Measurements from ENCODE around the gene NT5DC2.

The NT5DC2 gene

GRCh38 chr3:52490035-52490938 is 43.4 kb downstream of the NT5DC2 start:
- no peaks in the 10 kb centered on the region for H3K27me3 ChIP-seq (ENCODE audit: control insufficient read depth, low read length)
- no peaks in the 10 kb centered on the region for H3K9me3 ChIP-seq (ENCODE audit: control insufficient read depth, insufficient read depth, low read length)
- peaks cover 60% of the 10 kb centered on the region for H3K36me3 ChIP-seq (ENCODE audit: control insufficient read depth, low read length)
- no peaks in the 10 kb centered on the region for H3K4me1 ChIP-seq (ENCODE audit: control insufficient read depth, low read length)
- no peak overlapping the region for H3K4me2 ChIP-seq (ENCODE audit: low read length)
- H3K9me2 ChIP-seq (replicated peaks; ENCODE audit: control insufficient read depth, low read length) = no peaks in the 10 kb centered on the region
- H4K20me1 ChIP-seq (ENCODE audit: control insufficient read depth, insufficient read depth, low read depth, low read length) = no peaks in the 10 kb centered on the region
- TF ChIP-seq EZH2phosphoT487 (IDR thresholded peaks at IDR 0.05; ENCODE audit: borderline replicate concordance, low read length) (no peak), CTCF (IDR thresholded peaks at IDR 0.05; ENCODE audit: low read depth, low read length, poor library complexity, severe bottlenecking) (no peak)
- H3K4me3 ChIP-seq (ENCODE audit: low read length) = no peak overlapping the region
- H3K27ac ChIP-seq (ENCODE audit: low read depth, low read length) = no peak overlapping the region
- no peaks in the 10 kb centered on the region for H3F3A ChIP-seq (ENCODE audit: control insufficient read depth, insufficient read depth)
- H3K79me2 ChIP-seq (ENCODE audit: control insufficient read depth, low read length) = no peaks in the 10 kb centered on the region

- no peaks in the 10 kb centered on the region for H3F3A ChIP-seq (ENCODE audit: control insufficient read depth, insufficient read depth)
- peaks cover 64% of the 10 kb centered on the region for H3K36me3 ChIP-seq (ENCODE audit: control insufficient read depth, low read length)
- H3K27me3 ChIP-seq (ENCODE audit: control insufficient read depth, low read length) = no peaks in the 10 kb centered on the region
- H3K79me2 ChIP-seq (ENCODE audit: control insufficient read depth, low read length) = no peaks in the 10 kb centered on the region
- H3K4me1 ChIP-seq (ENCODE audit: control insufficient read depth, low read length) = no peaks in the 10 kb centered on the region
- H3K9me3 ChIP-seq (ENCODE audit: control insufficient read depth, insufficient read depth, low read length) = no peaks in the 10 kb centered on the region
- no peak overlapping the region for H3K4me3 ChIP-seq (ENCODE audit: low read length)
- TF ChIP-seq EZH2phosphoT487 (IDR thresholded peaks at IDR 0.05; ENCODE audit: borderline replicate concordance, low read length) (no peak), CTCF (IDR thresholded peaks at IDR 0.05; ENCODE audit: low read depth, low read length, poor library complexity, severe bottlenecking) (no peak)
- no peaks in the 10 kb centered on the region for H4K20me1 ChIP-seq (ENCODE audit: control insufficient read depth, insufficient read depth, low read depth, low read length)
- H3K4me2 ChIP-seq (ENCODE audit: low read length) = no peak overlapping the region
- no peak overlapping the region for H3K27ac ChIP-seq (ENCODE audit: low read depth, low read length)
- no peaks in the 10 kb centered on the region for H3K9me2 ChIP-seq (replicated peaks; ENCODE audit: control insufficient read depth, low read length)
Observed at GRCh38 chr3:52489453-52489852, 44.2 kb downstream of the NT5DC2 start.

GRCh38 chr3:52488746-52489145 is 44.9 kb downstream of the NT5DC2 start:
- no peak overlapping the region for H3K4me2 ChIP-seq (ENCODE audit: low read length)
- no peaks in the 10 kb centered on the region for H3F3A ChIP-seq (ENCODE audit: control insufficient read depth, insufficient read depth)
- H3K4me1 ChIP-seq (ENCODE audit: control insufficient read depth, low read length) = no peaks in the 10 kb centered on the region
- no peaks in the 10 kb centered on the region for H3K9me2 ChIP-seq (replicated peaks; ENCODE audit: control insufficient read depth, low read length)
- H3K36me3 ChIP-seq (ENCODE audit: control insufficient read depth, low read length) = peaks cover 64% of the 10 kb centered on the region
- H3K27ac ChIP-seq (ENCODE audit: low read depth, low read length) = no peak overlapping the region
- H3K9me3 ChIP-seq (ENCODE audit: control insufficient read depth, insufficient read depth, low read length) = no peaks in the 10 kb centered on the region
- TF ChIP-seq EZH2phosphoT487 (IDR thresholded peaks at IDR 0.05; ENCODE audit: borderline replicate concordance, low read length) (no peak), CTCF (IDR thresholded peaks at IDR 0.05; ENCODE audit: low read depth, low read length, poor library complexity, severe bottlenecking) (no peak)
- no peak overlapping the region for H3K4me3 ChIP-seq (ENCODE audit: low read length)
- H3K79me2 ChIP-seq (ENCODE audit: control insufficient read depth, low read length) = no peaks in the 10 kb centered on the region
- no peaks in the 10 kb centered on the region for H3K27me3 ChIP-seq (ENCODE audit: control insufficient read depth, low read length)
- no peaks in the 10 kb centered on the region for H4K20me1 ChIP-seq (ENCODE audit: control insufficient read depth, insufficient read depth, low read depth, low read length)

All from DOHH2 (cell line).